Liver (tissue), 9 donors: Measurements from ENCODE around the gene ABCA4. TPM values are rescaled to one million over a fixed set of nuclear protein-coding genes. Genes with fewer than 3 reads are reported as not detected.

Experiments
- DNase-seq: peaks from one replicate; pipeline ENCODE4 v3.0.0-alpha.2; 2017; ENCODE audit warnings: low spot score
- H3K27ac ChIP-seq, 2 donors: one replicate each; pipeline ENCODE4 v1.7.0; 2013; ENCODE audit warnings: inconsistent platforms in 2 of 2, low read length in 2 of 2, control low read depth in 1 of 2, low read depth in 1 of 2, mild to moderate bottlenecking in 1 of 2
- H3K27me3 ChIP-seq, 4 donors: one replicate each; pipeline versions ENCODE4 v1.6.1 to v1.7.0; 2013; ENCODE audit warnings: low read length in 3 of 4, inconsistent platforms in 1 of 4, mild to moderate bottlenecking in 1 of 4, moderate library complexity in 1 of 4; ENCODE audit not compliant: control insufficient read depth in 4 of 4, insufficient read depth in 4 of 4
- H3K36me3 ChIP-seq, 4 donors: one replicate each; pipeline versions ENCODE4 v1.6.1 to v1.7.0; 2013; ENCODE audit warnings: low read length in 3 of 4, mild to moderate bottlenecking in 3 of 4, low read depth in 1 of 4, moderate library complexity in 1 of 4; ENCODE audit not compliant: control insufficient read depth in 4 of 4, insufficient read depth in 3 of 4
- H3K4me1 ChIP-seq, 4 donors: one replicate each; pipeline versions ENCODE4 v1.6.1 to v1.7.0; 2013; ENCODE audit warnings: low read length in 3 of 4, mild to moderate bottlenecking in 3 of 4, moderate library complexity in 1 of 4; ENCODE audit not compliant: control insufficient read depth in 4 of 4, insufficient read depth in 4 of 4
- H3K4me3 ChIP-seq, 3 donors: one replicate each; pipeline versions ENCODE4 v1.6.1 to v1.7.0; 2013; ENCODE audit warnings: low read length in 3 of 3, control low read depth in 1 of 3, low read depth in 1 of 3, mild to moderate bottlenecking in 1 of 3
- H3K9ac ChIP-seq, 2 donors: one replicate each; pipeline ENCODE4 v1.7.0; 2013; ENCODE audit warnings: low read length in 2 of 2, mild to moderate bottlenecking in 2 of 2, moderate library complexity in 2 of 2, control low read depth in 1 of 2, low read depth in 1 of 2
- H3K9me3 ChIP-seq, 4 donors: one replicate each; pipeline versions ENCODE4 v1.6.1 to v1.7.0; 2013; ENCODE audit warnings: low read length in 3 of 4; ENCODE audit not compliant: control insufficient read depth in 4 of 4
- ATF3 ChIP-seq: IDR thresholded peaks from 2 replicates; pipeline ENCODE4 v1.6.1; 2016; ENCODE audit warnings: antibody characterized with exemption
- CTCF ChIP-seq: fragments of 150-350 bp; IDR thresholded peaks from 2 replicates; pipeline ENCODE4 v1.5.1; 2017; ENCODE audit warnings: improper control_type of control experiment, low read depth, low read length; ENCODE audit not compliant: missing input control
- EGR1 ChIP-seq, 2 donors: IDR thresholded peaks; 2 replicates each; pipeline ENCODE4 v1.6.1; 2016 to 2018; ENCODE audit warnings: antibody characterized with exemption in 2 of 2, low read depth in 2 of 2
- FOXA1 ChIP-seq: IDR thresholded peaks from 2 replicates; pipeline ENCODE4 v1.6.1; 2016; ENCODE audit warnings: antibody characterized with exemption
- FOXA2 ChIP-seq: IDR thresholded peaks from 2 replicates; pipeline ENCODE4 v1.6.1; 2016; ENCODE audit warnings: antibody characterized with exemption
- GABPA ChIP-seq, 2 donors: IDR thresholded peaks in 1 of 2; conservative IDR thresholded peaks in 1 of 2; 2 replicates each; pipeline ENCODE4 v1.6.1; 2016; ENCODE audit warnings: antibody characterized with exemption in 2 of 2, mild to moderate bottlenecking in 1 of 2, moderate library complexity in 1 of 2
- HNF4A ChIP-seq, 2 donors: conservative IDR thresholded peaks; 2 replicates each; pipeline ENCODE4 v1.6.1; 2016; ENCODE audit warnings: antibody characterized with exemption in 2 of 2, mild to moderate bottlenecking in 2 of 2
- HNF4G ChIP-seq: IDR thresholded peaks from 2 replicates; pipeline ENCODE4 v1.6.1; 2016; ENCODE audit warnings: antibody characterized with exemption
- JUND ChIP-seq, 2 donors: IDR thresholded peaks; 2 replicates each; pipeline ENCODE4 v1.6.1; 2016; ENCODE audit warnings: antibody characterized with exemption in 2 of 2
- NR2F2 ChIP-seq: IDR thresholded peaks from 2 replicates; pipeline ENCODE4 v1.6.1; 2016; ENCODE audit warnings: antibody characterized with exemption
- RAD21 ChIP-seq, 2 donors: IDR thresholded peaks; 2 replicates each; pipeline ENCODE4 v1.6.1; 2016; ENCODE audit warnings: antibody characterized with exemption in 2 of 2, mild to moderate bottlenecking in 2 of 2
- REST ChIP-seq: IDR thresholded peaks from 2 replicates; pipeline ENCODE4 v1.6.1; 2016; ENCODE audit warnings: antibody characterized with exemption, mild to moderate bottlenecking
- RXRA ChIP-seq, 2 donors: IDR thresholded peaks; 2 replicates each; pipeline ENCODE4 v1.6.1; 2017 to 2018; ENCODE audit warnings: antibody characterized with exemption in 2 of 2, mild to moderate bottlenecking in 1 of 2
- SP1 ChIP-seq: IDR thresholded peaks from 2 replicates; pipeline ENCODE4 v1.6.1; 2018; ENCODE audit warnings: antibody characterized with exemption, mild to moderate bottlenecking
- TAF1 ChIP-seq: conservative IDR thresholded peaks from 2 replicates; pipeline ENCODE4 v1.6.1; 2016; ENCODE audit warnings: antibody characterized with exemption, mild to moderate bottlenecking
- YY1 ChIP-seq: IDR thresholded peaks from 2 replicates; pipeline ENCODE4 v1.6.1; 2016; ENCODE audit warnings: antibody characterized with exemption, mild to moderate bottlenecking
- ZBTB33 ChIP-seq: IDR thresholded peaks from 2 replicates; pipeline ENCODE4 v1.6.1; 2016; ENCODE audit warnings: antibody characterized with exemption
- WGBS: extraction: QIAGEN DNeasy Blood & Tissue Kit; methylation state at CpG from one replicate; pipeline ENCODE4 v1.1.7; 2013; 5-methylcytosine and 5-hydroxymethylcytosine counted together
- polyA plus RNA-seq, 2 donors: library from polyadenylated mRNA; stranded (reverse) in 1 of 2; unstranded in 1 of 2; fragments of 200-250 nt in 1 of 2; fragments of >200 nt in 1 of 2; fragmentation: Nextera tagmentation in 1 of 2; extraction: Ambion mirVana in 1 of 2; gene quantifications; one replicate each; pipeline versions ENCODE4 v1.2.1 to v1.2.3, GENCODE V29; 2013 to 2015
- total RNA-seq, 2 donors: library from RNA; depleted of rRNA; stranded (reverse); fragments of >200 nt; gene quantifications; one replicate each; pipeline ENCODE4 v1.2.3, GENCODE V29; 2014
- TF ChIP-seq, protein P1 (sequence below): IDR thresholded peaks from 2 replicates; pipeline ENCODE4 v1.6.1; 2016; ENCODE audit warnings: antibody characterized with exemption
- donor health status: healthy.
- donor health status: healthy.
- donor health status: healthy.
- donor health status: healthy.
- donor health status: healthy.

The ABCA4 gene
- total and polyA plus RNA-seq, 4 donors, result 0.19 to 1.5 (median 0.38) TPM

- Histone ChIP-seq H3K4me1 (no peaks in the 10 kb centered on the region), H3K27ac (no peak overlapping the region), H3K27me3 (no peaks in the 10 kb centered on the region), H3K4me3 (no peak overlapping the region), H3K9me3 (no peaks in the 10 kb centered on the region), H3K36me3 (no peaks in the 10 kb centered on the region), H3K9ac (no peak overlapping the region)
- DNase-seq, result no peak
- WGBS, result 80% methylated on average over 6 of the region's 6 CpGs
- TF ChIP-seq HNF4A (conservative IDR thresholded peaks at IDR 0.05) (no peak), NR2F2 (no peak), ATF3 (no peak), EGR1 (IDR thresholded peaks at IDR 0.05; ENCODE audit: low read depth in 2 of 2) (no peak), CTCF (no peak), TAF1 (no peak), SP1 (no peak)
- TF ChIP-seq, protein P1, sequence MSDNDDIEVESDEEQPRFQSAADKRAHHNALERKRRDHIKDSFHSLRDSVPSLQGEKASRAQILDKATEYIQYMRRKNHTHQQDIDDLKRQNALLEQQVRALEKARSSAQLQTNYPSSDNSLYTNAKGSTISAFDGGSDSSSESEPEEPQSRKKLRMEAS, result no peak
Measured at GRCh38 chr1:94014087-94014486, 106.9 kb downstream of the ABCA4 start.

- H3K4me1 ChIP-seq, result no peaks in the 10 kb centered on the region
- no peaks in the 10 kb centered on the region for H3K27me3 ChIP-seq
- peak; percentile 62 for DNase-seq
- TF ChIP-seq JUND (IDR thresholded peaks at IDR 0.05), result no peak
- TF ChIP-seq SP1, result no peak
- no peak for TF ChIP-seq HNF4G
- no peak for TF ChIP-seq FOXA2
- TF ChIP-seq, protein P1, result no peak
- TF ChIP-seq ZBTB33, result no peak
- TF ChIP-seq RAD21 (IDR thresholded peaks at IDR 0.05), result no peak
- TF ChIP-seq GABPA (IDR thresholded peaks at IDR 0.05 in 1 of 2, conservative IDR thresholded peaks at IDR 0.05 in 1 of 2), result no peak
- no peak for TF ChIP-seq ATF3
- TF ChIP-seq RXRA (IDR thresholded peaks at IDR 0.05), result no peak
- no peak for TF ChIP-seq FOXA1
- TF ChIP-seq HNF4A (conservative IDR thresholded peaks at IDR 0.05), result no peak
- no peak for TF ChIP-seq REST
- TF ChIP-seq NR2F2, result no peak
- no peak for TF ChIP-seq CTCF
- TF ChIP-seq YY1, result no peak
- no peak for TF ChIP-seq EGR1 (IDR thresholded peaks at IDR 0.05; ENCODE audit: low read depth in 2 of 2)
- no peak for TF ChIP-seq TAF1
- no peak overlapping the region for H3K9ac ChIP-seq
- 90% methylated on average over 8 of the region's 8 CpGs for WGBS
- H3K9me3 ChIP-seq, result no peaks in the 10 kb centered on the region
- H3K27ac ChIP-seq, result no peak overlapping the region
- no peak overlapping the region for H3K4me3 ChIP-seq
- H3K36me3 ChIP-seq, result no peaks in the 10 kb centered on the region
Measured at GRCh38 chr1:94013367-94013878, 107.5 kb downstream of the ABCA4 start.
